HCT116 (cell line): ENCODE measurements around the gene SERPINB8. TPM values are rescaled to one million over a fixed set of nuclear protein-coding genes. Genes with fewer than 3 reads are reported as not detected.

ENCODE experiments used
- ATAC-seq: fragments of 200-7000 bp; cut with Tn5 transposase; 2 replicates; pipeline ENCODE4 v1.9.1; 2020; ENCODE audit warnings: mild to moderate bottlenecking, moderate library complexity
- BruUV-seq: library from RNA; stranded (reverse); fragments of 400-500 nt; replicated peaks from 2 replicates; lab custom pipeline; 2021; lab: Mats Ljungman, UMichigan
- CTCF ChIA-PET: fragments of 300-600 bp; sonication (Branson Sonifier 250); formaldehyde crosslinking; loops from one replicate; lab custom pipeline; 2021; ENCODE audit warnings: antibody characterized with exemption; lab: Charles Lee
- POLR2A ChIA-PET: fragments of 300-600, 350-600 bp; sonication (Branson Sonifier 250); formaldehyde crosslinking; loops from one replicate; lab custom pipeline; 2021; ENCODE audit warnings: antibody characterized with exemption; lab: Charles Lee
- RAD21 ChIA-PET, 2 experiments: fragments of 300-600 bp; sonication (Branson Sonifier 250); formaldehyde crosslinking; loops; one replicate each; lab custom pipeline; 2023; ENCODE audit warnings: low total read pairs in 2 of 2; ENCODE audit not compliant: uncharacterized antibody in 2 of 2, unreplicated experiment in 2 of 2, low non-redundant PET in 1 of 2; lab: Charles Lee
- DNase-seq: peaks from one replicate; pipeline ENCODE4 v3.0.0-alpha.2; 2010; ENCODE audit warnings: low read depth, low spot score
- H2AFZ ChIP-seq: fragments of 200-600 bp; shearing (Covaris generic), sonication (generic); 2 replicates; pipeline ENCODE4 v1.6.1; 2017; ENCODE audit warnings: low read depth, mixed run types, mixed read lengths, antibody characterized with exemption, low read length; ENCODE audit not compliant: poor library complexity, severe bottlenecking
- H3K27ac ChIP-seq: 2 replicates; pipeline ENCODE4 v1.5.1; 2012; ENCODE audit warnings: low read depth, low read length
- H3K27me3 ChIP-seq: fragments of 200-600 bp; sonication (generic); 2 replicates; pipeline ENCODE4 v1.6.1; 2016; ENCODE audit warnings: mixed run types, low read length, mixed read lengths; ENCODE audit not compliant: insufficient read depth
- H3K36me3 ChIP-seq, 2 experiments: fragments of 200-500 bp in 1 of 2; fragments of 200-600 bp in 1 of 2; sonication (Bioruptor generic) in 1 of 2; sonication (generic) in 1 of 2; 2 replicates each; pipeline versions ENCODE4 v1.5.1 to v1.6.1; 2014 to 2016; ENCODE audit warnings: low read length in 2 of 2, inconsistent platforms in 1 of 2, mixed read lengths in 1 of 2, mixed run types in 1 of 2; ENCODE audit not compliant: insufficient read depth in 2 of 2, control insufficient read depth in 1 of 2
- H3K4me1 ChIP-seq, 2 experiments: fragments of 200-600 bp in 1 of 2; sonication (generic) in 1 of 2; 2 replicates each; pipeline versions ENCODE4 v1.5.1 to v1.6.1; 2012 to 2017; ENCODE audit warnings: low read length in 2 of 2, inconsistent platforms in 1 of 2, mild to moderate bottlenecking in 1 of 2, mixed read lengths in 1 of 2, mixed run types in 1 of 2, moderate library complexity in 1 of 2; ENCODE audit not compliant: insufficient read depth in 2 of 2, control insufficient read depth in 1 of 2
- H3K4me2 ChIP-seq: fragments of 200-600 bp; sonication (generic); 2 replicates; pipeline ENCODE4 v1.6.1; 2017; ENCODE audit warnings: mixed run types, low read length, mixed read lengths
- H3K4me3 ChIP-seq, 2 experiments: fragments of 200-600 bp in 1 of 2; sonication (generic) in 1 of 2; replicated peaks in 1 of 2; 2 replicates each; pipeline ENCODE4 v1.5.1; 2011 to 2016; ENCODE audit warnings: low read length in 2 of 2, control low read depth in 1 of 2, low read depth in 1 of 2, mild to moderate bottlenecking in 1 of 2, mixed read lengths in 1 of 2, mixed run types in 1 of 2
- H3K79me2 ChIP-seq: fragments of 200-600 bp; sonication (generic); 2 replicates; pipeline ENCODE4 v1.6.1; 2017; ENCODE audit warnings: mild to moderate bottlenecking, mixed run types, low read length, moderate library complexity, mixed read lengths; ENCODE audit not compliant: insufficient read depth
- H3K9ac ChIP-seq: fragments of 200-600 bp; sonication (generic); 2 replicates; pipeline ENCODE4 v1.6.1; 2016; ENCODE audit warnings: low read length, mixed read lengths
- H3K9me2 ChIP-seq: fragments of 200-600 bp; sonication (generic), shearing (Covaris generic); 2 replicates; pipeline ENCODE4 v1.6.1; 2017; ENCODE audit warnings: mixed run types, mild to moderate bottlenecking, moderate library complexity; ENCODE audit not compliant: insufficient read depth
- H3K9me3 ChIP-seq, 2 experiments: fragments of 200-500 bp in 1 of 2; fragments of 200-600 bp in 1 of 2; sonication (Bioruptor generic) in 1 of 2; sonication (generic) in 1 of 2; 2 replicates each; pipeline ENCODE4 v1.6.1; 2014 to 2017; ENCODE audit warnings: low read length in 2 of 2, mixed read lengths in 2 of 2, inconsistent platforms in 1 of 2, low read depth in 1 of 2, mild to moderate bottlenecking in 1 of 2, mixed run types in 1 of 2, moderate library complexity in 1 of 2; ENCODE audit not compliant: control insufficient read depth in 1 of 2, insufficient read depth in 1 of 2
- H4K20me1 ChIP-seq: fragments of 200-600 bp; sonication (generic), shearing (Covaris generic); 2 replicates; pipeline ENCODE4 v1.6.1; 2017; ENCODE audit warnings: mixed run types, mild to moderate bottlenecking, moderate library complexity; ENCODE audit not compliant: insufficient read depth
- CEBPB ChIP-seq: IDR thresholded peaks from 2 replicates; pipeline ENCODE4 v1.6.1; 2012; ENCODE audit warnings: low read depth
- EGR1 ChIP-seq: IDR thresholded peaks from 2 replicates; pipeline ENCODE4 v1.6.1; 2012; ENCODE audit warnings: low read depth
- ELF1 ChIP-seq: IDR thresholded peaks from 2 replicates; pipeline ENCODE4 v1.6.1; 2012; ENCODE audit warnings: low read depth, borderline replicate concordance
- EZH2phosphoT487 ChIP-seq: fragments of 200-600 bp; IDR thresholded peaks from 2 replicates; pipeline ENCODE4 v1.6.1; 2018; ENCODE audit warnings: antibody characterized with exemption, borderline replicate concordance
- FOSL1 ChIP-seq: IDR thresholded peaks from 2 replicates; pipeline ENCODE4 v1.6.1; 2012; ENCODE audit warnings: low read depth
- JUND ChIP-seq: IDR thresholded peaks from 2 replicates; pipeline ENCODE4 v1.6.1; 2012
- POLR2AphosphoS5 ChIP-seq: IDR thresholded peaks from 2 replicates; pipeline ENCODE4 v1.6.1; 2011; ENCODE audit warnings: mild to moderate bottlenecking, low read depth, low read length, moderate library complexity
- RAD21 ChIP-seq: IDR thresholded peaks from 2 replicates; pipeline ENCODE4 v1.6.1; 2012; ENCODE audit warnings: low read depth, mild to moderate bottlenecking
- SP1 ChIP-seq: IDR thresholded peaks from 2 replicates; pipeline ENCODE4 v1.6.1; 2012; ENCODE audit warnings: low read depth
- SRF ChIP-seq: IDR thresholded peaks from 2 replicates; pipeline ENCODE4 v1.6.1; 2012; ENCODE audit warnings: low read depth
- TCF7L2 ChIP-seq: IDR thresholded peaks from 2 replicates; pipeline ENCODE4 v1.7.0; 2011; ENCODE audit warnings: borderline replicate concordance, inconsistent platforms; ENCODE audit not compliant: insufficient read depth, insufficient read length; ENCODE audit errors: extremely low read depth
- YY1 ChIP-seq: IDR thresholded peaks from 2 replicates; pipeline ENCODE4 v1.6.1; 2011; ENCODE audit warnings: low read length, low read depth, moderate library complexity, mild to moderate bottlenecking; ENCODE audit not compliant: insufficient replicate concordance; ENCODE audit errors: extremely low read depth
- ZFX ChIP-seq: fragments of 450-650 bp; IDR thresholded peaks from 2 replicates; pipeline ENCODE4 v1.6.1; 2017
- ZNF274 ChIP-seq: fragments of 200-500 bp; sonication (Bioruptor generic); IDR thresholded peaks from 2 replicates; pipeline ENCODE4 v1.6.1; 2014; ENCODE audit warnings: mild to moderate bottlenecking, low read depth, low read length, inconsistent platforms
- intact Hi-C: fragments of 100-400 bp; cut with micrococcal nuclease; formaldehyde crosslinking; loops from 2 replicates; pipeline ENCODE4 v1.10.0; 2022
- total RNA-seq: library from RNA; stranded (reverse); gene quantifications from one replicate; pipeline ENCODE4 v1.2.1, GENCODE V29; 2021; ENCODE audit not compliant: unreplicated experiment
- TF ChIP-seq, protein P1 (sequence below): IDR thresholded peaks from 2 replicates; pipeline ENCODE4 v1.6.1; 2012
- TF ChIP-seq, protein P2 (sequence below): IDR thresholded peaks from 2 replicates; pipeline ENCODE4 v1.6.1; 2011; ENCODE audit warnings: mild to moderate bottlenecking, low read length, moderate library complexity; ENCODE audit not compliant: insufficient replicate concordance; ENCODE audit errors: extremely low read depth
- TF ChIP-seq, protein P3 (sequence below), 3 experiments: fragments of 200-600 bp in 1 of 3; sonication (generic) in 1 of 3; IDR thresholded peaks in 2 of 3; conservative IDR thresholded peaks in 1 of 3; 2 replicates each; pipeline ENCODE4 v1.5.1; 2012 to 2017; ENCODE audit warnings: low read depth in 2 of 3, low read length in 2 of 3, antibody characterized with exemption in 1 of 3, borderline replicate concordance in 1 of 3, control low read depth in 1 of 3, mild to moderate bottlenecking in 1 of 3, mixed read lengths in 1 of 3, mixed run types in 1 of 3, moderate library complexity in 1 of 3; ENCODE audit not compliant: insufficient read depth in 1 of 3

SERPINB8 gene
- total RNA-seq, 1 experiment from 2014 or later: 5.9 TPM

DNA sequence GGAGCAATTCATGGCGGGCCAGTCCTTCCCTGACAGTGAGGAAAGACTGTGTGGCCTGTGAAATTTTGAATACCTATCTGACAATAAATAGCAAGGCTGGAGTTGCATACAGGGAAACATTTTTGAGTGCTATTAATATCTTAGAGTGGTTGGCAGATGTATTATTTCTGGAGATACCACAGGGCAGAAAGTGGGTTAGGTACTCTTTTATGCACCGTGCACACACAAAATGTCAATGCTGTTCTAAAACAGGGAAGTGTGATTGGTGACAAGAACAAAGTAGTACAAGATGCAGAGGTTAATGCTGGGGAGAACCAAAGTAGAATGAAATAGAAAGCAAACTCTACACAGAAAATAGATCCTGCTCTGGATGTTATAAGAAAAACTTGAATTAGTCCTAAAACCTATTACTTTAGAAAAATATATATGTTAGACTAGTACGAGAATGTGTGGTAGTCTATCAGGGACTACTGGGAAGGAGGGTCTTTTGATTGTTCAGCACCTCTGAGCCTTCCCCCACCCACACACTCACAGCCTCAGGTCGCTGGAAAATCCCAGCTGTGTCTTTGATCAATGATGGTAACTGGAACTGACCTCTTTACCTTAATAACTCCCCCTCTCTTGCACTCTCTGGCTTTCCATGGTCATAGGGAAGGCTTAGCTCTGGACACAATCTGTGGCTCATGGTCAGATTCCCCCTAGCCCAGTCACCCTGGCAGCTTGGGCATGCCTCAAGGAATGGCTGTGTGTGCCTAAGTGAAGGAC is 58.2 kb downstream of the SERPINB8 start:
- no TSS peak for BruUV-seq
- no peaks in the 10 kb centered on the region for H3K9me3 ChIP-seq
- no peak overlapping the region for H3K9ac ChIP-seq
- ATAC-seq (no peak), DNase-seq (no peak)
- POLR2A ChIA-PET: no interaction called here
- peaks cover 8% of the 10 kb centered on the region; the same call in 1 of the 2 replicates for H3K27me3 ChIP-seq
- H3K27ac ChIP-seq: no peak overlapping the region
- H3K4me3 ChIP-seq: no peak overlapping the region
- no peaks in the 10 kb centered on the region for H3K36me3 ChIP-seq
- H3K4me1 ChIP-seq: no peaks in the 10 kb centered on the region
- H3K4me2 ChIP-seq: no peak overlapping the region
- RAD21 ChIA-PET: no interaction called here
- H2AFZ ChIP-seq: no peak overlapping the region
- no peaks in the 10 kb centered on the region for H3K79me2 ChIP-seq
- CTCF ChIA-PET: no interaction called here
- TF ChIP-seq SRF (no peak), CEBPB (no peak), POLR2AphosphoS5 (no peak), RAD21 (no peak), ZFX (no peak), TCF7L2 (no peak), FOSL1 (no peak), YY1 (no peak), SP1 (no peak), EZH2phosphoT487 (no peak), JUND (no peak), ELF1 (no peak), ZNF274 (no peak), EGR1 (no peak)
- TF ChIP-seq, protein P1, sequence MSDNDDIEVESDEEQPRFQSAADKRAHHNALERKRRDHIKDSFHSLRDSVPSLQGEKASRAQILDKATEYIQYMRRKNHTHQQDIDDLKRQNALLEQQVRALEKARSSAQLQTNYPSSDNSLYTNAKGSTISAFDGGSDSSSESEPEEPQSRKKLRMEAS: no peak
- TF ChIP-seq, protein P2, sequence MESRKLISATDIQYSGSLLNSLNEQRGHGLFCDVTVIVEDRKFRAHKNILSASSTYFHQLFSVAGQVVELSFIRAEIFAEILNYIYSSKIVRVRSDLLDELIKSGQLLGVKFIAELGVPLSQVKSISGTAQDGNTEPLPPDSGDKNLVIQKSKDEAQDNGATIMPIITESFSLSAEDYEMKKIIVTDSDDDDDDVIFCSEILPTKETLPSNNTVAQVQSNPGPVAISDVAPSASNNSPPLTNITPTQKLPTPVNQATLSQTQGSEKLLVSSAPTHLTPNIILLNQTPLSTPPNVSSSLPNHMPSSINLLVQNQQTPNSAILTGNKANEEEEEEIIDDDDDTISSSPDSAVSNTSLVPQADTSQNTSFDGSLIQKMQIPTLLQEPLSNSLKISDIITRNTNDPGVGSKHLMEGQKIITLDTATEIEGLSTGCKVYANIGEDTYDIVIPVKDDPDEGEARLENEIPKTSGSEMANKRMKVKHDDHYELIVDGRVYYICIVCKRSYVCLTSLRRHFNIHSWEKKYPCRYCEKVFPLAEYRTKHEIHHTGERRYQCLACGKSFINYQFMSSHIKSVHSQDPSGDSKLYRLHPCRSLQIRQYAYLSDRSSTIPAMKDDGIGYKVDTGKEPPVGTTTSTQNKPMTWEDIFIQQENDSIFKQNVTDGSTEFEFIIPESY: no peak
- TF ChIP-seq, protein P3, sequence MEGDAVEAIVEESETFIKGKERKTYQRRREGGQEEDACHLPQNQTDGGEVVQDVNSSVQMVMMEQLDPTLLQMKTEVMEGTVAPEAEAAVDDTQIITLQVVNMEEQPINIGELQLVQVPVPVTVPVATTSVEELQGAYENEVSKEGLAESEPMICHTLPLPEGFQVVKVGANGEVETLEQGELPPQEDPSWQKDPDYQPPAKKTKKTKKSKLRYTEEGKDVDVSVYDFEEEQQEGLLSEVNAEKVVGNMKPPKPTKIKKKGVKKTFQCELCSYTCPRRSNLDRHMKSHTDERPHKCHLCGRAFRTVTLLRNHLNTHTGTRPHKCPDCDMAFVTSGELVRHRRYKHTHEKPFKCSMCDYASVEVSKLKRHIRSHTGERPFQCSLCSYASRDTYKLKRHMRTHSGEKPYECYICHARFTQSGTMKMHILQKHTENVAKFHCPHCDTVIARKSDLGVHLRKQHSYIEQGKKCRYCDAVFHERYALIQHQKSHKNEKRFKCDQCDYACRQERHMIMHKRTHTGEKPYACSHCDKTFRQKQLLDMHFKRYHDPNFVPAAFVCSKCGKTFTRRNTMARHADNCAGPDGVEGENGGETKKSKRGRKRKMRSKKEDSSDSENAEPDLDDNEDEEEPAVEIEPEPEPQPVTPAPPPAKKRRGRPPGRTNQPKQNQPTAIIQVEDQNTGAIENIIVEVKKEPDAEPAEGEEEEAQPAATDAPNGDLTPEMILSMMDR (IDR thresholded peaks at IDR 0.05 in 2 of 3, conservative IDR thresholded peaks at IDR 0.05 in 1 of 3; ENCODE audit: borderline replicate concordance in 1 of 3, insufficient read depth in 1 of 3, low read depth in 2 of 3, low read length in 2 of 3): no peak
- no peaks in the 10 kb centered on the region for H3K9me2 ChIP-seq
- intact Hi-C loops: no loop called here
- H4K20me1 ChIP-seq: no peaks in the 10 kb centered on the region
